NCI-H526 (cell line): ENCODE results near the gene MAT2A.
"Not testable (repeated sequence)": the region's sequence is repeated elsewhere in the genome, so short reads cannot be mapped to it uniquely, and the experiment has no call there.

ENCODE experiments used
- DNase-seq, 2 experiments: peaks; one replicate each; lab custom pipeline; 2025; lab: John Stamatoyannopoulos, UW

Gene MAT2A

DNA sequence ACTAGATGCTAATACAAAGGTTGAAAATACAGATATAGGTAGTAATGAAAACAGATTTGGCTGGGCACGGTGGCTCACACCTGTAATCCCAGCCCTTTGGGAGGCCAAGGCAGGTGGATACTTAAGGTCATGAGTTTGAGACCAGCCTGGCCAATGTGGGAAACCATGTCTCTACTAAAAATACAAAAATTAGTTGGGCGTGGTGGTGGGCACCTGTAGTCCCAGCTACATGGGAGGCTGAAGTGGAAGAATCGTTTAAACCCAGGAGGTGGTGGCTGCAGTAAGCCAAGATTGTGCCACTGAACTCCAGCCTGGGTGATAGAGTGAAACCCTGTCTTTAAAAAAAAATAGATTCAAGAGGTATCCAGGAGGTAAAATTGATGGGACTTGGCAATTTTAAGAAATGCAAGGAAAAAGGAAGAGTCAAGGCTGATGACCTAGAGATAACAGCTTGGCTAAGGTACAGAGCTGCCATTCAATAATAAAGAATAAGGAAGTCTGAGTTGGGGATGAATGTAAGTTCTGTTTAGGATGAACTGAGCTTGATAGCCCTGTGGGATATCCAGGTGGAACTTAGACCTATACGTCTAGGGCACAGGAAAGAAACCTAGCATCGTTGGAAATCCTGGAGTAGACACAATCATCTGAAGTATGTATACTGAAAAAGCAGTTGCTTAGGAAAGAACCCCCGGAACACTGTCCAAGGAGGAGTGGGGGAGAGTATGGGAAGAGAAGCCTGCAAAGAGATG is 9.1 kb downstream of the MAT2A start:
- no peak for DNase-seq

DNA sequence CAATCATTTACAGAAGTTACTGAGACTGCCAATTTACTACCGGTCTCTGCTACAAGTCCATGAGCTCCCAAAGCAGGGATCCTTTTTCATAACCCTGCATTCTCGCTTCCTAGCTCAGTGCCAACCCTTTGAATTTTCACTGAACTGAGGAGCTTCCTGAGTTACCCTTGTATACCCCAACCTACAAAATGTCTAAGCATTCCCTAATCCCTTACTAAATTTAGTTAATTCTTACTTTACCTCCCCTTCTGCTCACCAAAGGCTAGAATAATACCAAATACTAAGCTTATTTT is 9.6 kb downstream of the MAT2A start:
- DNase-seq: no peak

DNA sequence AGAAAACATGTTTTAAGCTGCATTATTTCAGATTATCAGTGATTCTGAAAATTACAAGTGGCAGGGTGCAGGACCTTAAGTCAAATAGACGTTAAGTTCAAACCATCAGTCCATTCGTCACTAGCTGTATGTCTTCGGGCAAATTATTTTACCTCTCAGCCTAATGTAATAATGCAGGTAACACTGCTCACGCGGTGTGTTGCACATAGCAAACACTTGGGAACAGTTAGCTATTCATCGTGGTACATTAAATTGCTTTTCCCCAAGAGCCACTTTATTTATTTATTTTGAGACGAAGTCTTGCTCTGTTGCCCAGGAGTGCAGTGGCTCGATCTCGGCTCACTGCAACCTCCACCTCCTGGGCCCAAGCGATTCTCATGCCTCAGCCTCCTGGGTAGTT is 10.1 kb downstream of the MAT2A start:
- no peak for DNase-seq

DNA sequence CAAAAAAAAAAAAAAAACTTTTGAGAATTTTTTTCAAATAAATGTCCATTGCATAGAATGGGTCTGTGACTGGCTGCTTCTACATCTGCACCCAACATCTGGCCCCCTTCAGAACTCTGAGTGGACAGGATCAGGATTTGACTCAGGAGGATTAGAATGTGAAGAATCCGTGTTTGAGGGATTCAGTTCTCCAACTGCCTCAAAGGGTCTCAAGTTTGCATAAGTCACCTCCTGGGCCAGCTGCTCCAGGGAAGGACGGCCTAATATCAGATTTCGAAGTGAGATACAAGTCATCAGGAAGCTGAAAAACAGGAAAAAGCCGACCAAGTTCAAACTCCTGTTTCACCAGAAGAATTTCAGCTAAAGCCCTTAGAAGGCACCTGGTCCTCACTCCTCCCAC is 10.9 kb downstream of the MAT2A start:
- DNase-seq: no peak

DNA sequence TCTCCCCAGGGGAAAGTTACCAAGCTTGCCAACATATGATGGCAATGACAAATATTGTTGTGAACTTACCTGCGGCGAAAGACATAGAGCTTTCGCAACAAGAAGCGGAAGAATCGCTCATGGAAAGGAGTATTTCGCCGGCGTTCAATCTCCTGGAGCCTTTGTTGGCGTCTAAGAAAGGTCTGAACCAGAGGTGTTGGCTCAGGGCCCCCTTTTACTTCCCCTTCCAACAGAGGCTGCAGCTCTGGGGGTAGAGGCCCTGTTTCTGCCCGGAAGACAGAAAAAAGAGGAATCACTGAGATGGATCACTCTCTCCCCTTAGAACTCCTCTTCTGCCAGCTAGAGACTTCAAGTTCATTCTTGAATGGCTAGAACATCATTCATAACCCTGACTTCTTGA is 11.5 kb downstream of the MAT2A start:
- DNase-seq: no peak

DNA sequence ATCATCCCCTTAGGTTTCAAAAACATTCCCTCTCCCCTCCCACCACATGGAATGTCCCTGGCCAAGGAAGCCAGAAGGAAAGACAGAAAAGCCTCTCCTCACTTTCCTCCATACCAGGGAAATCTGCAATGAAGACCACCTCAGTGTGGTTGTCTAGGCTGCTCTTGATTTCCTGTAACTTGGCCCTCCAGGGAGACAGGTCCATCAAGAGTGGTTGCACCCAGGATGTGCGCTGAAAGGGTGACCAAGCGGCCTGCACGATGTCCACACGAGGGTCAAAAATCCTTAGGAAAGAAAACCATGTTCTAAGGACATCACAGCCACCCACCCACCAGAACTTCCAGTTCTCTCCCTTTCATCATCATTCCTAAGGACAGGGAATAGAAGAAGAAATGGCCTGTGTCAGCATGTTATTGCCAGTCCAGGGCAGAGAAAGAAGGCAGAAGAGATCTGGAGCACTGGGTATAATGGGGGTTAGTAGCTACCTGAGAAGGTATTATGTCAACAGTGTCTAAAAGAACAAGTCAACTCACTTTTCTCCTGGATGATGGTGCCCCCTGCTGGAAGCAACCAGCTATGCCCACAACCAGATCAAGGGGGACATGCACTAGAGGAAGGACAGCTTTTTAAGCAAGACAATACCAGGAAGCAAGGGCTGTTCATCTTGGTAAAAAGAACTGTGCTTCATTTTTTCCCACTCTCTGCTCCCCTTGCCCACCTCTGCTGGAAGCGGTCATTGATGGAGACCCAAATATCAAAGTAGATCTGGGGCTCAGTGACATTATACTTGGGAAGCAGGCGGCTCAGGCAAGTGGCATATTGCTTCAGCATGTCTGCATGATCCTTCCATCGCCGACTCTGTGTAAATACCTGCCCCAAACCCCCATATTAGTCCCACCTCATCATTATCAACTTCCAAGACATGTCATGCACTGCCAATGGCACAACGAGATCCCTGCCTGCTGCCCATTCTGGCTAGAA is 13.0 kb downstream of the MAT2A start:
- DNase-seq: peak; percentile 74 to 84

DNA sequence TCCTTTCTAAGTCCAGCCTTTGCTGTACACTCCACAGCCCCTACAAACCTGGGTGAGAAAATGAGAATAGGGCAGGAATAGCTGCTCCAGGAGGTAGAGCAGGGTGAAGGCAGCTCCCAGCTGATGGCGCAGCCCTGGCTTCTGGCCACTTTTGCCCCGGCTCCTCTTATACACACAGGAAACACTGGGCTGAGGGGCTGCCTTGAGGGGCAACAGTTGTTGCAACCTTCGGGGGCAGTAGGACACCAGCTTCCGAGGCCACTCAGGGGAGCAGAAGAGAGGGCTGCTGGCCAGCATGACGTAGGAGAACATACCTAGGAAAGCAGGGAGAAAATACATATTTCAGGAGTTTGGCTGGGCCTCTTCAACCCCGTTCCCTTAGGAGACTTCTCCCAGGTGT is 14.2 kb downstream of the MAT2A start:
- DNase-seq: no peak

DNA sequence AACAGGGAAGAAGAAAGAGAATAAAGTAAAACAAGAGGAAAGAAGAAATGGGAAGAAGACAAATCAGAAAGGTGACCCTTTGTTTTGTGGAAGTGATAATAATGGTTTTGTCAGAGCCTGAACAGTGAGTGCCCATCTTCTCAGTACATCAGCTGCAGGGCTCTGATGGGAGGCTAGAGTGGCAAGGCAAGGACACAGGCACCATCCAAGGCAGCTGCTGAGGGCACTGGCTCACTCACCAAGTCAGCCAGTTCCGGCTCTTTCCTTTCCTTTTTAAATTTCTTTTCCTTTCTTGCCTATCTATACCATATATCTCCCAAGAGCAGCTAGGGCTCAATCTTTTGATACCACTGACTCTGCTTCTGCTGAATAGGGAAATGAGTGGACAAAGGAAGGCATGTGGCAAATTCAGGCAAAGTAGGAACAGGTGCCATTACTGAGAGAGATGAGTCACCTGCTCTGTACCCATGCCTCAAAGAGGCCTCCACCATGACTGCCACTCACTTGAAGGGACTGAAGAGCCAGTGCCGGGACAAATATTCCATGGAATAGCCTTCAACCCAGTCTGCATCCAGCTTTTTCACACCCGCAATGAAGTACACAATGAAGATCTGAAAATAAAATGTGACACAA is 16.1 kb downstream of the MAT2A start:
- DNase-seq: no peak

DNA sequence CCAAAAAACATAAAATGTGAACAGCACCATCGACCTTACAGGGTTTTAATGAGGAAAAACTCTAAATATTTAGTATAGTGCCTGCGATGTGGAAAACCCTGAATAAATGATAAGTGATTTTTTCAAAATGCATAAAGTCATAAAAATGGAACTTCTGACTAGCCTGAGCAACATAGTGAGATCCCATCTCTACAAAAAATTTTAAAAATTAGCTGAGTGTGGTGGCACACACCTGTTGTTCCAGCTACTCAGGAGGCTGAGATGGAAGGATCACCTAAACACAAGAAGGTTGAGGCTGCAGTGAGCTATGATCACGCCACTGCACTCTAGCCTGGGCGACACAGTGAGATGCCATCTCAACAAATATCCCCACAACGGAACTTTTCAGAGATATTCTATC is 18.2 kb downstream of the MAT2A start:
- DNase-seq: no peak

DNA sequence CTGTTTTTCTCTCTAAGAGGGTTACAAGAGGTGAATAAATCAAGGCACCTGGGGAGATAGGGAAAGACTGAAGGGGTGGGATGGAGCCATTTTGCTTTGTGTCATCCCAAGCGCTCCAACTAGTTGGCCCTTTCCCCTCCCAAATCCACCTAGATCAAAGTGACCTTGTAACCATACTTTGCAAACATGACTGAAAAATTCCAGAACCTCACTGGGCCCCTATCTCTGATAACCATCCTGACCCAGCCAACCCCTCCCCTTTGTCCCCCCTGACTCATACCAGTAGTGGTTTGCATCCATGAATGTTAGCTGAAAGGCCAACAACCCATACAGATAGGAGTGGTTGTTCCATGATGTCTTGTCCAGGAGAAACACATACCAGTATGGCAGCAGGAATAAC is 19.2 kb downstream of the MAT2A start:
- DNase-seq: no peak

DNA sequence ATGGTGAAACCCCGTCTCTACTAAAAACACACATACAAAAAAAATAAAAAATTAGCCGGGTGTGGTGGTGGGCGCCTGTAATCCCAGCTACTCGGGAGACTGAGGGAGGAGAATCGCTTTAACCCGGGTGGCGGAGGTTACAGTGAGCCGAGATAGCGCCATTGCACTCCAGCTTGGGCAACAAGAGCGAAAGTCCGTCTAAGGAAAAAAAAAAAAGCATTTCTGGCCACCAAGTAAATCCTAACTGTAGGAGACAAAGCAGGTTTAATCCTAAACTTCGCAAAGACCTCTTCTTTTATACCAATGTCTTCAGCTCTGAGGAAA is 21.4 kb downstream of the MAT2A start:
- DNase-seq: not testable (repeated sequence)

DNA sequence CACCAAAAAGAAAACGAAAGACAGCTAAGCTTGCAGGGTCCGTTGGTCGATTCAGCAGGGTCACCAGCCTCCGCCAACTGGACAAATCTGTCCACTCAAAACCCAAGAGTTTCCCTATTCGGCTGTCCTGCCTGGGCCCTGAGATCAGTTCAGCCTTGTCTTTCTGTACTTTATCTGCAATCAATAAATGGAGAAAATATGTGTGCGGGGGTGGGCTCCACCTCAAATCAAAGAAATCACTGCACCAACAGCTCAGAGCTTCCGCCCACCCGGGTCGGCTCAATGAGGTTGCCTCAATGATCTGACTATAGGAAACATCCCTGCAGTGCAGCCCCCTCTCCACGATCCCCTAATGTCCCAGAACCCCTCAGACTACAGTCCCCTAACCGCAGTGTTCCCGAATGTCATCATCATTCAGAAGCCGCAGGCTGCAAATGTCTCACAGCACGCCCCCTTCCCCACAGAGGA is 21.9 kb downstream of the MAT2A start:
- DNase-seq: no peak

DNA sequence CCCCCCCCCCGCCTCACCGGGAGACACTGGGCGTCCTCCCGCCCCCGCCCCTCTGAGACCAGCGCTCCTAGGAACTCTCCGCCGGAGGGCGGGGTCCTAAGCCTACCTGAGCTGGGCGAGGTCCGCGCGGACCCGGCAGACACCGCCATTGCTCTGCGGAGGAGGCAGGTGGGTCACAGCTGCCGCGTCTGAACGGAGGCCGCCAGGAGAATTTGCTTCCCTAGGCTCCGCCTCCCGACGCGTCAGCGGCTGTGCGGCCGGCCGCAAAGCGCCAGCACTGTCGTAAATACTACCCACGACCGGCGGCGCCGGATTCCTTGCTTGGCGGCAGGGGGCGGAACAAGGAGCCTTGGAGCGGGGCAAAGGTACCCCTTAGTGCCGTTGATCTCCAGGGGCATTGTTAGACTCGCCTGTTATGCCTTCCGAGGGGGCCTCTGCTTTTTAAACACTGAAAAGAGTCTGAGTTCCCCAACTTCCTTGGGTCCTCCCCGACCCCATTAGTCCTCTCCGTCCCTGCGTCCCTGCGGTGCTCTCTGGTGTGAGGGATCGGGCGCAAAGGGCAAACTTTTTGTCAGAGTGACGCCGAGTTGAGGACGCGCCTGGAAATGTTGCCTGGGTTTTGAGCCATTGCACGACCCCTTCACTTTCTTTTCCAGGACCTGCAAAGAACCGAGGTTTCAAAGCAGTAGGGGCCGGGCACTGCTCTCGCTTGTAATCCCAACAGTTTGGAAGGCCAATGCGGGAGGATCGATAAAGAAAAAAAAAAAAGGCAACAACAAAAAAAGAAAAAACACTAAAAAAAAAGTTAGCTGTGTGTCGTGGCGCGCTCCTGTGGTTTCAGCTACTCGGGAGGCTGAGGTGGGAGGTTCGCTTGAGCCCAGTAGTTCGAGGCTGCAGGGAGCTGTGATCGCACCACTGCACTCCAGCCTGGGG is 22.6 kb downstream of the MAT2A start, which contains the start of gene GGCX:
Gene GGCX (minus strand): TSS at position 214 of the 933 bp plus-strand sequence. CDS start 65 bp downstream, at position 149.
- peak; percentile 90 to 98 for DNase-seq

DNA sequence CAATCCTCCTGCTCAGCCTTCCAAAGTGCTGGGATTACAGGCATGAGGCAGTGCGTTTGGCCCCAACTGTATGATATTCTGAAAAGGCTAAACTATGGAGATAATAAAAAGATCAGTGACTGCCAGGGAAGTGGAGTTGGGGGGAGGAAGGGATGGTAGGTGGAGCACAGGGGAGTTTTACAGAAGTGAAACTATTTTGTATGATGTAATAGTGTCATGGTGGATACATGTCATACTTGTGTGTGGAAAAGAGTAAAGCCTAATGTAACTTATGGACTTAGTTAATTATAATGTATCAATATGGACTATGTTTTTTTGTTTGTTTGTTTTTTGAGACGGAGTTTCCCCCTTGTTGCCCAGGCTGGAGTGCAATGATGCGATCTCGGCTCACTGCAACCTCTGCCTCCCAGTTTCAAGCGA is 25.2 kb downstream of the MAT2A start:
- DNase-seq: no peak

DNA sequence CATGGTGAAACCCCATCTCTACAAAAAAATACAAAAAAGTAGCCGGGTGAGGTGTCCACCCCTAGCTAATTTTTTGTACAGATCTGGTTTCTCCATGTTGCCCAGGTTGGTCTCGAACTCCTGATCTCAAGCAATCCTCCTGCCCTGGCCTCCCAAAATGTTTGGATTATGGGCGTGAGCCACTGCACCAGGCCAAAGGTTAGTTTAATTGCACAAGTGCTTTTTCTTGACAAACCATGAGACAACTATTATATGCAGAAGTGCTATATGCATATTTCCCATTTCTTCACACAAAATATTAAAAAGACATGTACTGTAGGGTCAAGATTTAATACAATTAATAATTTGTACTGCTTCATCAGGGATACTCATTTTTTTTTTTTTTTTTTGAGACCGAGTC is 27.3 kb downstream of the MAT2A start:
- DNase-seq: no peak

DNA sequence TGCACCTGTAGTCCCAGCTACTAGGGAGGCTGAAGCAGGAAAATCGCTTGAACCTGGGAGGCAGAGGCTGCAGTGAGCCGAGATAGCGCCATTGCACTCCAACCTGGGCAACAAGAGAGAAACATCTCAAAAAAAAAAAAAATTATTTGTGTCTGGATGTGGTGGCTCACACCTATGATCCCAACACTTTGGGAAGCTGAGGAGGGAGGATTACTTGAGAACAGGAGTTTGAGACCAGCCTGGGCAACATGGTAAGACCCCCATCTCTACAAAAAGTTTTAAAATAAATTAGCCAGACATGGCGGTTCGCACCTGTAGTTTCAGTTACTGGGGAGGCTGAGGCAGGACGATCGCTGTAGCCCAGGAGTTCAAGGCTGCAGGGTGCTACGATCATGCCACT is 36.8 kb downstream of the MAT2A start:
- no peak for DNase-seq

DNA sequence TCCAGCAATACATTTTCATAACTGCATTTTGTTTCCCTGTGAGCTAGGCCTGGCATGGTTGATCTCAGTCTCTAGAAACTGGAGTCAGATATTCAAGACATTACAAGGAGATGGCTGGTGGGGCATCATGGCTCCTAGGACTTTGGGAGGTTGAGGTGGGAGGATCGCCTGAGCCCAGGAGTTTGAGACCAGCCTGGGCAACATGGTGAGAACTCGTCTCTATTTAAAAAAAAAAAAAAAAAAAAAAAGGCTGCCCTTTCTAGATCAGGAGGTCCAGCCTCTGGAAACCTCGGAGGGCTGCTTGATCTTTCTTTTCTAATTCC is 38.1 kb downstream of the MAT2A start:
- no peak for DNase-seq

DNA sequence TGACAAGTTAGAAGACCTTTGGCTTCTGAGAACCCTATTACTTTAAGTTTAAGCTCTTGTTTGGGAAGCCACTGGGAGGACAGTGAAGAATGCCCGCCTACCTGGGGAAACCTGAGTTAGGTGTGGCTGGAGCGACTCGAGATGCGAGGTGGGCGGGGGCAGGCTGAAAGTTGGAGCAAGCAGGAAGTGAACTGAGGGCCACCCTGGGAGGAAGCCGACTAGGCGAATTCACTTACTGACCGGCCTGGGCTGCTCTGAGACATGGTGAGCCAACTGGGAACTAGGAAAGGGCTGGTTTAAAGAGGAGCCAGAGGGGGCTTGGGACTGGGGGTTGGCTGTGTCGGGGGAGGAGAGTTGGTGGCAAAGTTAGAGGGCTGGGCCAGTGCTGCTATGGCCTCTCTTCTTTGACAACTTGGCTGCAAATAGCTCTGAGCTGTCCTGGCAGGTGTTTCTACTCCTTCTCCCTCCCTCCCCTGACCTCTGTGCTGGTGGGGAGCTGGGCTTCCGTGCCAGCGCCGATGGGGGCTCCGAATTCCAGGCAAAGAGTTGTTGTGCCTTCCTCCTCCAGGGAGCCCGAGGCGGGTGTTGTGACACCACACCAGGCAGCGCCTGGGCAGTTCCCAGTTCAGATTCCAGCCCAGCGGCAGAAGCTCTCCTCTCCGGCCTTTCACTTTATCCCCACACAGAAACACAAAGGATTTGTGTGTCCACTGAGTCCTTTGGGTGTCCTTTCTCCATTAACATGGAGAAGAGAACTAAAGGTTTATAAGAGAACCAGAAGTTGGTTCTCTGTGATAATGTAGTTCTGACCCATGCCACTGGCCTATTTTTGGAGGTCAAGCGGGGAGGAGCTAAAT is 38.6 kb downstream of the MAT2A start, which contains the start of gene VAMP8:
Gene VAMP8 (plus strand): TSS at position 201 of the 857 bp plus-strand sequence. CDS start 61 bp downstream, at position 262.
- peak; percentile 52 to 79 for DNase-seq

DNA sequence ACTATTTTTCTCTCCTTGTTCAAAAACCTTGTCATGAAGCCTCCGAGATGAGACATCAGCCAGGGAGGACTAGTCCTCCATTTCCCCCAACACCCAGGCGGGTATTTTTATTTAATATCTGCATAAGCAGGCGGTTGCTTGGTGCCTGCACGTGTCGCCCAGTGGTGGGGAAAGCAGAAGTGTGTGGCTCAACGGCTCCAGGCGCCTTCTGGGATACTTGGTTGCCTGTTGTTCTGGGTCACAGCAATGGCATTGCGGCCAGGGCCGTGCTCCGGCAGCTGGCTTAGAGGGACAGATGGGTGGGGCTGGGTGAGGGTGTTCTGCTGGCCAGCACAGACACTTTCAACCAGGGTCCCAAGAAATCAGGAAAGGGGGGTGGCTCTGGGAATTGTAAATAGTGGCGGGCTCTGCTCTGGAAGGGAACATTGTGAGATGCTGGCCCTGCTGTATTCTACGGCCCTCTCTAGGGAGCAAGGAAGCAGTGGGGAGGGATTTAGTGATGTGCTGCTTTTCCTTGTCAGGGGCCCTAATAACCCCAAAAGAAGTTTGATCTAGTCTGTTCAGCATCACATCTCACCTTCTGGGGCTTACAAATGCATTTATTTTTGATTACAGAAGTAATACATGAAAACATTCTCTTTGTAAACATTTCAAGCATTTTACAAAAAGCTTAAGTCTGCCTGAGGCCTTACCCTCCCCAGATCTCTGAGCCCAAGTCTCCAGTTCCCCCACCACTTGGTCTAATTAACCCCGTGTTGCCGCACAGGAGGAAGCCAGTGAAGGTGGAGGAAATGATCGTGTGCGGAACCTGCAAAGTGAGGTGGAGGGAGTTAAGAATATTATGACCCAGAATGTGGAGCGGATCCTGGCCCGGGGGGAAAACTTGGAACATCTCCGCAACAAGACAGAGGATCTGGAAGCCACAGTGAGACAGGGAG is 39.5 kb downstream of the MAT2A start:
- DNase-seq: peak in 1 of 2 experiments; percentile 53
